ENCODE measurements around the gene FBLN1. TPM values are rescaled to one million over a fixed set of nuclear protein-coding genes. Genes with fewer than 3 reads are reported as not detected.
A peak's percentile ranks its signal among the peaks of the same experiment; 100 is the strongest.

The FBLN1 gene
- total and polyA plus RNA-seq, 2 of the 13 experiments (the other 11 are each of a cell fraction or from before 2014, with no cell fraction given): 37.3 to 103 TPM

DNA sequence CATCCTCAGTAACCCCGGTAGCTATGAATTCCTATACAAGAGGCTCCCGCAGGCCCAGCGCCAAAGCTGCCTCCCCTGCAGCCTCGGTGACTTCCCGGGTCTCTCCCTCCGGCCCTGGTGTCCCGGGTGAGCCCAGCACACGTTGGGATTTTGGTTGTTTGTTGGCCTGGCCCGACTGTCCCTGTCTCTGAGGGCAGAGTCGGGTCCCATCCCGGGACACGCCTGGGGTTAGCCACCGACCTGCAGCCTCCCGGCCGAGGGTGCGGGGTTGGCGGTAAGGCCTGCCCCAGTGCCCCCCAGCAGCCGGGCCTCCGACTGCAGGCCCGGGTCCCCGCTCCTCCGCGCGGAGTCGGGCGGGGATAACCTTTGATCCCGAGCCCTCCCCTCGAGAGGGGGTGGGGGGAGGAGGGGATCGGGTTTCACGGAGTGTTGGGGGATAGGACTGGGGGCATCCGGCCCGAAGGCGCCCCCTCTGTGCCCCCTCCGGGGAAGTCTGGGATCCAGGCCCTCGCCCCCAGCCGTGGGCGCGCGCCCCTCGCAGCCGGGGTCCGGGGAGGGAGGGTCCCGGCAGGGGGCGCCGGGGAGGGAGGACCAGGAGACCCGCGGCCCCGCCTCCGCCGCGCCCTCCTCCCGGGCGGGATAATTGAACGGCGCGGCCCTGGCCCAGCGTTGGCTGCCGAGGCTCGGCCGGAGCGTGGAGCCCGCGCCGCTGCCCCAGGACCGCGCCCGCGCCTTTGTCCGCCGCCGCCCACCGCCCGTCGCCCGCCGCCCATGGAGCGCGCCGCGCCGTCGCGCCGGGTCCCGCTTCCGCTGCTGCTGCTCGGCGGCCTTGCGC, at the start of gene FBLN1 (continued):
- TF ChIP-seq SOX13 (IDR thresholded peaks at IDR 0.05): peak; percentile 25; the same call in 1 of the 2 replicates
- peak in 1 of 2 experiments; percentile 72; a peak in 2 of 4 replicates for TF ChIP-seq SOX13 (CRISPR knock-in tag; conservative IDR thresholded peaks at IDR 0.05 in 1 of 2, IDR thresholded peaks at IDR 0.05 in 1 of 2)
- TF ChIP-seq ZNF121 (CRISPR knock-in tag; IDR thresholded peaks at IDR 0.05): 0 out of 2 replicates have a peak, but pooled peaks have one; percentile 23
- TF ChIP-seq ZNF839 (CRISPR knock-in tag; IDR thresholded peaks at IDR 0.05; ENCODE audit: borderline replicate concordance): 0 out of 2 replicates have a peak, but pooled peaks have one; percentile 59
- no peak for TF ChIP-seq NFKBIZ (CRISPR knock-in tag; IDR thresholded peaks at IDR 0.05)
- TF ChIP-seq SMAD9 (CRISPR knock-in tag; IDR thresholded peaks at IDR 0.05): 0 out of 2 replicates have a peak, but pooled peaks have one; percentile 67
- TF ChIP-seq SAP130 (CRISPR knock-in tag; IDR thresholded peaks at IDR 0.05; ENCODE audit: low read depth): peak; percentile 81
- TF ChIP-seq HDAC1 (CRISPR knock-in tag; IDR thresholded peaks at IDR 0.05): peak; percentile 69; the same call in 1 of the 2 replicates
- TF ChIP-seq MED8 (CRISPR knock-in tag; IDR thresholded peaks at IDR 0.05; ENCODE audit: insufficient replicate concordance): peak; percentile 79
- TF ChIP-seq NRL (CRISPR knock-in tag; IDR thresholded peaks at IDR 0.05; ENCODE audit: borderline replicate concordance): peak; percentile 78; the same call in 1 of the 2 replicates
- TF ChIP-seq CHD2 (IDR thresholded peaks at IDR 0.05; ENCODE audit: low read depth, low read length): no peak
- TF ChIP-seq, protein P1, sequence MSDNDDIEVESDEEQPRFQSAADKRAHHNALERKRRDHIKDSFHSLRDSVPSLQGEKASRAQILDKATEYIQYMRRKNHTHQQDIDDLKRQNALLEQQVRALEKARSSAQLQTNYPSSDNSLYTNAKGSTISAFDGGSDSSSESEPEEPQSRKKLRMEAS (IDR thresholded peaks at IDR 0.05): peak; percentile 69
- TF ChIP-seq, protein P2, sequence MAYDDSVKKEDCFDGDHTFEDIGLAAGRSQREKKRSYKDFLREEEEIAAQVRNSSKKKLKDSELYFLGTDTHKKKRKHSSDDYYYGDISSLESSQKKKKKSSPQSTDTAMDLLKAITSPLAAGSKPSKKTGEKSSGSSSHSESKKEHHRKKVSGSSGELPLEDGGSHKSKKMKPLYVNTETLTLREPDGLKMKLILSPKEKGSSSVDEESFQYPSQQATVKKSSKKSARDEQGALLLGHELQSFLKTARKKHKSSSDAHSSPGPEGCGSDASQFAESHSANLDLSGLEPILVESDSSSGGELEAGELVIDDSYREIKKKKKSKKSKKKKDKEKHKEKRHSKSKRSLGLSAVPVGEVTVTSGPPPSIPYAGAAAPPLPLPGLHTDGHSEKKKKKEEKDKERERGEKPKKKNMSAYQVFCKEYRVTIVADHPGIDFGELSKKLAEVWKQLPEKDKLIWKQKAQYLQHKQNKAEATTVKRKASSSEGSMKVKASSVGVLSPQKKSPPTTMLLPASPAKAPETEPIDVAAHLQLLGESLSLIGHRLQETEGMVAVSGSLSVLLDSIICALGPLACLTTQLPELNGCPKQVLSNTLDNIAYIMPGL (CRISPR knock-in tag; IDR thresholded peaks at IDR 0.05; ENCODE audit: borderline replicate concordance in 1 of 2, low read depth in 1 of 2): peak; percentile 26 to 90; a peak in 3 of 4 replicates
- 0 out of 2 replicates have a peak, but pooled peaks have one; percentile 57 for TF ChIP-seq SATB2 (CRISPR knock-in tag; IDR thresholded peaks at IDR 0.05)
- peak; percentile 80 for TF ChIP-seq ZNF605 (CRISPR knock-in tag; IDR thresholded peaks at IDR 0.05)
- TF ChIP-seq ZC3H4 (CRISPR knock-in tag; IDR thresholded peaks at IDR 0.05; ENCODE audit: borderline replicate concordance): no peak
- TF ChIP-seq, protein P3, sequence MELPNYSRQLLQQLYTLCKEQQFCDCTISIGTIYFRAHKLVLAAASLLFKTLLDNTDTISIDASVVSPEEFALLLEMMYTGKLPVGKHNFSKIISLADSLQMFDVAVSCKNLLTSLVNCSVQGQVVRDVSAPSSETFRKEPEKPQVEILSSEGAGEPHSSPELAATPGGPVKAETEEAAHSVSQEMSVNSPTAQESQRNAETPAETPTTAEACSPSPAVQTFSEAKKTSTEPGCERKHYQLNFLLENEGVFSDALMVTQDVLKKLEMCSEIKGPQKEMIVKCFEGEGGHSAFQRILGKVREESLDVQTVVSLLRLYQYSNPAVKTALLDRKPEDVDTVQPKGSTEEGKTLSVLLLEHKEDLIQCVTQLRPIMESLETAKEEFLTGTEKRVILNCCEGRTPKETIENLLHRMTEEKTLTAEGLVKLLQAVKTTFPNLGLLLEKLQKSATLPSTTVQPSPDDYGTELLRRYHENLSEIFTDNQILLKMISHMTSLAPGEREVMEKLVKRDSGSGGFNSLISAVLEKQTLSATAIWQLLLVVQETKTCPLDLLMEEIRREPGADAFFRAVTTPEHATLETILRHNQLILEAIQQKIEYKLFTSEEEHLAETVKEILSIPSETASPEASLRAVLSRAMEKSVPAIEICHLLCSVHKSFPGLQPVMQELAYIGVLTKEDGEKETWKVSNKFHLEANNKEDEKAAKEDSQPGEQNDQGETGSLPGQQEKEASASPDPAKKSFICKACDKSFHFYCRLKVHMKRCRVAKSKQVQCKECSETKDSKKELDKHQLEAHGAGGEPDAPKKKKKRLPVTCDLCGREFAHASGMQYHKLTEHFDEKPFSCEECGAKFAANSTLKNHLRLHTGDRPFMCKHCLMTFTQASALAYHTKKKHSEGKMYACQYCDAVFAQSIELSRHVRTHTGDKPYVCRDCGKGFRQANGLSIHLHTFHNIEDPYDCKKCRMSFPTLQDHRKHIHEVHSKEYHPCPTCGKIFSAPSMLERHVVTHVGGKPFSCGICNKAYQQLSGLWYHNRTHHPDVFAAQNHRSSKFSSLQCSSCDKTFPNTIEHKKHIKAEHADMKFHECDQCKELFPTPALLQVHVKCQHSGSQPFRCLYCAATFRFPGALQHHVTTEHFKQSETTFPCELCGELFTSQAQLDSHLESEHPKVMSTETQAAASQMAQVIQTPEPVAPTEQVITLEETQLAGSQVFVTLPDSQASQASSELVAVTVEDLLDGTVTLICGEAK (IDR thresholded peaks at IDR 0.05): no peak
- TF ChIP-seq, protein P3 (CRISPR knock-in tag; IDR thresholded peaks at IDR 0.05): peak; percentile 69; the same call in 1 of the 2 replicates

All from HepG2 (cell line).